ENCODE measurements around the gene COMMD9. TPM values are rescaled to one million over a fixed set of nuclear protein-coding genes. Genes with fewer than 3 reads are reported as not detected.

The COMMD9 gene
- total and polyA plus RNA-seq, 9 donors, result 46.4 to 70.2 (median 54.2) TPM

DNA sequence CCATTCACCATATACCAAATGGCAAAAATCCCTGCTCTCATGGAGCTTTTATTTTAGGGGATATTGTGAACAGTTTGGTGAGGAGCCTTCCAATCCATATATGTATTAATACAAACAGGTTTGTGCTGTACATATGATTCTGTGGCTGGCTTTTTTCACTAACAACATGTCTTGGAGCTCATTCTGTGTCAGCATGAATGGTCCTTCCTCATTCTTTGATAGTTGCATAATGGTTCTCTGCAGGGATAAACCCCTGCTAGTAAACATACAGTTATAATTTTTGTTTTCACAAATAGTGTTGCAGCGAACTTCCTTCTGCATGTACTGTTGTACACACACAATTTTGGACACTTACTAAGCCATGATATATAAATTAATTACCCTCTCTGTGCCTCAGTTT lies 15.1 kb upstream of the COMMD9 start:
- no peaks in the 10 kb centered on the region for H3K9me3 ChIP-seq (replicated peaks; ENCODE audit: control insufficient read depth, low read depth, low read length)
- no peaks in the 10 kb centered on the region for H3K27me3 ChIP-seq (ENCODE audit: control insufficient read depth, insufficient read depth, low read length)
- no peak overlapping the region for H3K4me3 ChIP-seq (ENCODE audit: low read length)
- H3K4me1 ChIP-seq (ENCODE audit: control insufficient read depth, insufficient read depth, low read length), result peaks cover 19% of the 10 kb centered on the region
- peak; percentile 61 for DNase-seq
- H3K36me3 ChIP-seq (ENCODE audit: control insufficient read depth, insufficient read depth, low read length), result no peaks in the 10 kb centered on the region
- no CpG with 5 or more reads among the region's 1 CpG for WGBS (ENCODE audit: insufficient coverage)
- H3K27ac ChIP-seq (ENCODE audit: low read length), result no peak overlapping the region

DNA sequence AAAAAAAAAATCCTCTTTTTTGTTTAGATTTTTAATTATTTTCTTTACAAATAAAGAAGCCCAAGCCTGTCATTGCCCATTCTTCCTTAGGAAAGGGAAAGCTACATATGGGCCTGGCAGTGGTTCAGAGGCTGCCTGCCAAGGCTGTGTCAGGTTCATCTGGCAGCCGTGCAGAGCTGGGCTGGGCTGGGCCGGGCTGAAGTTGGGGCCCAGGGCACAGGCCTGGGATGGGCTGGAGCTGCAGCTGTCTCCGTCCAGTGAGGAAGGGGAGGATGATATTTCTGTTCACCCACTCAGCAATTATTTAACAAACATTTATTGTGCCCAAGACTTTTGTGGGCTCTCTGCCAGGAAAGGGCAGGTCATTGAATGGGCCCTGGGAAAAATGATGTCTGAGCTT lies 11.4 kb upstream of the COMMD9 start:
- Histone ChIP-seq H3K27me3 (ENCODE audit: control insufficient read depth, insufficient read depth, low read length) (no peaks in the 10 kb centered on the region), H3K9me3 (replicated peaks; ENCODE audit: control insufficient read depth, low read depth, low read length) (no peaks in the 10 kb centered on the region), H3K36me3 (ENCODE audit: control insufficient read depth, insufficient read depth, low read length) (no peaks in the 10 kb centered on the region), H3K4me3 (ENCODE audit: low read length) (no peak overlapping the region), H3K4me1 (ENCODE audit: control insufficient read depth, insufficient read depth, low read length) (peaks cover 19% of the 10 kb centered on the region), H3K27ac (ENCODE audit: low read length) (peak overlapping the region; percentile 53)
- DNase-seq, result peak; percentile 89
- 0% methylated on average over 1 of the region's 3 CpGs for WGBS (ENCODE audit: insufficient coverage)

DNA sequence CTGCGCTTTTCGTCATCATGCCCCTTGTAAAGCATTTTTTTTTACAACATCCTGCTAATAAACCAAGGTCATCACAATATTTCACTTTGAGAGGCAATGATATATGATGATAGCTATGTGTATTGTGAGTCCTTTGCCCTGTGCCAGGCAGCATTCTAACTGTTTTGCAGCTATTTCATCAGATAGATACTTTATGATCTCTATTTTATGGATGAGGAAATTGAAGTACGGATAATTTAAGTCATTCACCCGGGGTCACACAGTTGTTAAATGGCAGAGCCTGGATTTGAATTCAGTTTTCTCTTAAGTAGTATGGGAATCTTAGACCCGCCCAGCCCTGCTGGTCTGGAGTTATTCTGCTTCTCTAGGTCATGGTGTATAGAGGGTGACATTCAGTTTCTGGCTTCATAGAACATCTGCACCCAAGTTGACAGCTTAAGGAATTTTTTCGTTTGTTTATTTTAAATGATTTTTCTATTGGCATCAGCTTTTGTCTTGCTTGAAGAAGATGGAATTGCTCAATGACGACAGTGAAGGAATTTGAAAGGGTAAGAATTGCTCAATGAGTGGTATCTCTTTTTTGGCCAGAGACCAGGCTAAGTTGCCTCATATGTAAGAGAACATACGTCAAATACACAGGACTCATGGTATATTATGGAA lies 7.8 kb upstream of the COMMD9 start:
- Histone ChIP-seq H3K4me3 (ENCODE audit: low read length) (no peak overlapping the region), H3K36me3 (ENCODE audit: control insufficient read depth, insufficient read depth, low read length) (no peaks in the 10 kb centered on the region), H3K9me3 (replicated peaks; ENCODE audit: control insufficient read depth, low read depth, low read length) (no peaks in the 10 kb centered on the region), H3K4me1 (ENCODE audit: control insufficient read depth, insufficient read depth, low read length) (peaks cover 19% of the 10 kb centered on the region), H3K27ac (ENCODE audit: low read length) (no peak overlapping the region), H3K27me3 (ENCODE audit: control insufficient read depth, insufficient read depth, low read length) (no peaks in the 10 kb centered on the region)
- WGBS (ENCODE audit: insufficient coverage), result 100% methylated on average over 1 of the region's 8 CpGs
- no peak for DNase-seq

- Histone ChIP-seq H3K27me3 (ENCODE audit: control insufficient read depth, insufficient read depth, low read length) (no peaks in the 10 kb centered on the region), H3K4me3 (ENCODE audit: low read length) (no peak within 1 kb of the TSS), H3K27ac (ENCODE audit: low read length) (no peak within 1 kb of the TSS), H3K9me3 (replicated peaks; ENCODE audit: control insufficient read depth, low read depth, low read length) (no peaks in the 10 kb centered on the region), H3K36me3 (ENCODE audit: control insufficient read depth, insufficient read depth, low read length) (no peaks in the 10 kb centered on the region), H3K4me1 (ENCODE audit: control insufficient read depth, insufficient read depth, low read length) (peaks cover 12% of the 10 kb centered on the region)
- 75% methylated on average over 1 of the region's 3 CpGs for WGBS (ENCODE audit: insufficient coverage)
- no peak for DNase-seq
These were observed 6.7 kb upstream of the COMMD9 start, which contains the start of gene PRR5L for GRCh38 chr11:36295926-36296325. PRR5L (plus strand) TSS chr11:36296288; CDS start chr11:36401122, 104,834 bp downstream.

DNA sequence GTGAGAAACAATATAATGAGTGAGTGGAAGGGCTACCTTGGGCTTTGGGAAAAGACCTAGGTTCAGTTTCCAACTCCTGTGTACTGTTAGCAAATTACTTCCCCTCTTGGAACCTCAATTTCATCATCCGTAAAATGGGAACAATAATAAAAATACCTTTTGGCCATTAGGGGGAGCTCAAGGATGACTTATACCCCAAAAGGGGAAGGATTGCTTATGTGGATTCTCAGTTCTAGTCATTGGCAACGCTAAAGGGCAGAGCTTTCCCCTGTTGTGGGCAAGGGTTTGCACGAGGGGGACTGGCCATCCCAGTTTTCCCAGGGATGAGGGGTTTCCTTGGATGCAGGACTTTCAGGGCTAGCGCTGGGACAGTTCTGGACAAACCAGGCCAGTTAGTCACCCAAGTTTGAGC lies 3.1 kb upstream of the COMMD9 start:
- WGBS (ENCODE audit: insufficient coverage), result 17% methylated on average over 3 of the region's 4 CpGs

DNA sequence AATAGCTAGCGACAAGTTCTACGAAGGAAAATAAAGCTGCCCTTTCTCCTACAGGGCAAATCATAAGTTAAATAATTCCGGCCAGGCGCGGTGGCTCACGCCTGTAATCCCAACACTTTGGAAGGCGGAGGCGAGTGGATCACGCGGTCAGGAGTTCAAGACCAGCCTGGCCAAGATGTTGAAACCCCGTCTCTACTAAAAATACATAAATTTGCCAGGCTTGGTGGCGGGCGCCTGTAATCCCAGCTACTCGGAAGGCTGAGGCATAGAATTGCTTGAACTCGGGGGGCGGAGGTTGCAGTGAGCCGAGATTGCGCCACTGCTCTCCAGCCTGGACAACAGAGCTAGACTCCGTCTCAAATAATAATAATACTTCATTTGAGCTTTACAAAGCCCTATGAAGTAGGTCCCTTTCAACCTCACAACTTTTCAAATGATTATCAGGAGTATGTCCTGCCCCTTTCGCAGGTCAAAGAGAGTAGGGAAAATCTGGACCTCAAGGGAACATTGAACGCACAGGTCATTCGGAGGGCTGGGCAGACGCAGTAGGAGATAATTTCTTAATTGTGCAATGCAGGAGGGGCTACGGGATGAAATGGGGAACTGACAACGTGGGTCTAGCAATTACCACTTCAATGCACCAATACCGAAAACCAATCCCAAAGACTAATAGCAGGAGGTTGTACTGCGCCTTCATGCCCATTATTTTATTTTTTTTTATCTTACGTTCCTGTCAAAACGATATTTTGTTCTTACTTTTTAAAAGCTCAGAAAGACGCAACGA lies 590 bp downstream of the COMMD9 start:
- Histone ChIP-seq H3K4me1 (ENCODE audit: control insufficient read depth, insufficient read depth, low read length) (peaks cover 11% of the 10 kb centered on the region), H3K4me3 (ENCODE audit: low read length) (peak overlapping the region; percentile 79), H3K27me3 (ENCODE audit: control insufficient read depth, insufficient read depth, low read length) (no peaks in the 10 kb centered on the region), H3K9me3 (replicated peaks; ENCODE audit: control insufficient read depth, low read depth, low read length) (no peaks in the 10 kb centered on the region), H3K27ac (ENCODE audit: low read length) (no peak overlapping the region), H3K36me3 (ENCODE audit: control insufficient read depth, insufficient read depth, low read length) (no peaks in the 10 kb centered on the region)
- no peak for DNase-seq
- WGBS (ENCODE audit: insufficient coverage), result 49% methylated on average over 22 of the region's 31 CpGs

More for the DNA sequence above, 3.1 kb upstream of the COMMD9 start:
- Histone ChIP-seq H3K4me3 (ENCODE audit: low read length) (no peak overlapping the region), H3K27ac (ENCODE audit: low read length) (no peak overlapping the region), H3K9me3 (replicated peaks; ENCODE audit: control insufficient read depth, low read depth, low read length) (no peaks in the 10 kb centered on the region), H3K4me1 (ENCODE audit: control insufficient read depth, insufficient read depth, low read length) (peaks cover 11% of the 10 kb centered on the region), H3K36me3 (ENCODE audit: control insufficient read depth, insufficient read depth, low read length) (no peaks in the 10 kb centered on the region), H3K27me3 (ENCODE audit: control insufficient read depth, insufficient read depth, low read length) (no peaks in the 10 kb centered on the region)
- no peak for DNase-seq

- H3K4me1 ChIP-seq (ENCODE audit: control insufficient read depth, insufficient read depth, low read length), result peaks cover 12% of the 10 kb centered on the region
- no peaks in the 10 kb centered on the region for H3K27me3 ChIP-seq (ENCODE audit: control insufficient read depth, insufficient read depth, low read length)
- peaks cover 4% of the 10 kb centered on the region for H3K36me3 ChIP-seq (ENCODE audit: control insufficient read depth, insufficient read depth, low read length)
- peaks cover 6% of the 10 kb centered on the region for H3K9me3 ChIP-seq (replicated peaks; ENCODE audit: control insufficient read depth, low read depth, low read length)
- H3K4me3 ChIP-seq (ENCODE audit: low read length), result no peak overlapping the region
- DNase-seq, result no peak
- WGBS (ENCODE audit: insufficient coverage), result no CpG with 5 or more reads among the region's 1 CpG
- H3K27ac ChIP-seq (ENCODE audit: low read length), result no peak overlapping the region
These were observed 6.3 kb downstream of the COMMD9 start for GRCh38 chr11:36282926-36283325.

GRCh38 chr11:36281850-36282249 lies 7.4 kb downstream of the COMMD9 start:
- WGBS (ENCODE audit: insufficient coverage), result no CpG with 5 or more reads among the region's 4 CpGs

DNA sequence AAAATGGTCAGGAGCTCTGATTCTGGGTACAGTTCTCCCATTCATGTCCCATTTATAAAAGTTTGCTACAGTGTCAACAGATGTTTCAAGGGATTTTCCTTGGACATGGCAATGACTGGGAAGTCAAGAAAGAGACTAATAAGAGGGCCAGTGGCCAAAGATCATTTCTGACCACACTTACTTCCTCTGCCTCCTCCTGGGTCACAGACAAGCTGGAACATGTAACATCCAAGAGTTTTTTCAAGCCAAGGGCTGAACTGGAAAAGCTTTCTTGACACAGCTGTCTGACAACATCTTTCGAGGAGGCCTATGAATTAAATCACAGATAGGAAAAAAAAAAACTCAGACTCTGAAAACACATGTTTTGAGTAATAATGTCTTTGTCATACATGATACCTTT lies 8.7 kb downstream of the COMMD9 start:
- peaks cover 13% of the 10 kb centered on the region for H3K36me3 ChIP-seq (ENCODE audit: control insufficient read depth, insufficient read depth, low read length)
- peaks cover 6% of the 10 kb centered on the region for H3K9me3 ChIP-seq (replicated peaks; ENCODE audit: control insufficient read depth, low read depth, low read length)
- peak; percentile 45 for DNase-seq
- peak overlapping the region; percentile 3 for H3K27ac ChIP-seq (ENCODE audit: low read length)
- H3K4me3 ChIP-seq (ENCODE audit: low read length), result no peak overlapping the region
- no CpG with 5 or more reads among the region's 1 CpG for WGBS (ENCODE audit: insufficient coverage)
- peaks cover 12% of the 10 kb centered on the region for H3K4me1 ChIP-seq (ENCODE audit: control insufficient read depth, insufficient read depth, low read length)
- H3K27me3 ChIP-seq (ENCODE audit: control insufficient read depth, insufficient read depth, low read length), result no peaks in the 10 kb centered on the region

More at GRCh38 chr11:36281850-36282249, 7.4 kb downstream of the COMMD9 start:
- H3K9me3 ChIP-seq (replicated peaks; ENCODE audit: control insufficient read depth, low read depth, low read length), result peaks cover 6% of the 10 kb centered on the region
- H3K4me1 ChIP-seq (ENCODE audit: control insufficient read depth, insufficient read depth, low read length), result peaks cover 12% of the 10 kb centered on the region
- H3K27ac ChIP-seq (ENCODE audit: low read length), result no peak overlapping the region
- no peak for DNase-seq
- peaks cover 5% of the 10 kb centered on the region for H3K36me3 ChIP-seq (ENCODE audit: control insufficient read depth, insufficient read depth, low read length)
- no peak overlapping the region for H3K4me3 ChIP-seq (ENCODE audit: low read length)
- no peaks in the 10 kb centered on the region for H3K27me3 ChIP-seq (ENCODE audit: control insufficient read depth, insufficient read depth, low read length)

GRCh38 chr11:36278531-36279282 lies 10.5 kb downstream of the COMMD9 start:
- peaks cover 24% of the 10 kb centered on the region for H3K4me1 ChIP-seq (ENCODE audit: control insufficient read depth, insufficient read depth, low read length)
- 35% methylated on average over 6 of the region's 13 CpGs for WGBS (ENCODE audit: insufficient coverage)
- peaks cover 22% of the 10 kb centered on the region for H3K36me3 ChIP-seq (ENCODE audit: control insufficient read depth, insufficient read depth, low read length)
- no peaks in the 10 kb centered on the region for H3K27me3 ChIP-seq (ENCODE audit: control insufficient read depth, insufficient read depth, low read length)
- DNase-seq, result peak; percentile 45
- no peak overlapping the region for H3K27ac ChIP-seq (ENCODE audit: low read length)
- H3K9me3 ChIP-seq (replicated peaks; ENCODE audit: control insufficient read depth, low read depth, low read length), result peaks cover 6% of the 10 kb centered on the region
- no peak overlapping the region for H3K4me3 ChIP-seq (ENCODE audit: low read length)
